PC-9 (cell line): ENCODE results near the gene SAG. TPM values are rescaled to one million over a fixed set of nuclear protein-coding genes. Genes with fewer than 3 reads are reported as not detected.
A peak's percentile ranks its signal among the peaks of the same experiment; 100 is the strongest.

Experiments
- Bru-seq: library from RNA; stranded (reverse); fragments of 400-500 nt; gene quantifications from one replicate; lab custom pipeline; 2021; lab: Mats Ljungman, UMichigan
- BruChase-seq, 2 experiments: library from RNA; stranded (reverse); fragments of 400-500 nt; gene quantifications; one replicate each; lab custom pipeline; 2021; lab: Mats Ljungman, UMichigan
- BruUV-seq: library from RNA; stranded (reverse); fragments of 400-500 nt; replicated peaks from 2 replicates; lab custom pipeline; 2021; lab: Mats Ljungman, UMichigan
- CTCF ChIA-PET: fragments of 300-600 bp; sonication (Branson Sonifier 250); formaldehyde crosslinking; loops from one replicate; lab custom pipeline; 2022; ENCODE audit warnings: antibody characterized with exemption; lab: Charles Lee
- POLR2A ChIA-PET: fragments of 300-600 bp; sonication (Branson Sonifier 250); formaldehyde crosslinking; loops from one replicate; lab custom pipeline; 2022; ENCODE audit warnings: antibody characterized with exemption; ENCODE audit not compliant: unreplicated experiment; lab: Charles Lee
- DNase-seq, 2 experiments: peaks; one replicate each; pipeline versions ENCODE4 v3.0.0 to v3.0.0-alpha.2; 2015 to 2022; ENCODE audit warnings: mixed read lengths in 1 of 2
- H2AFZ ChIP-seq: fragments of 200-600 bp; sonication (generic); 2 replicates; pipeline ENCODE4 v1.8.1; 2017; ENCODE audit warnings: antibody characterized with exemption
- H3F3A ChIP-seq: fragments of 200-600 bp; sonication (generic); 2 replicates; pipeline ENCODE4 v1.8.1; 2017; ENCODE audit warnings: antibody characterized with exemption, mild to moderate bottlenecking, low read depth; ENCODE audit not compliant: insufficient read depth
- H3K27ac ChIP-seq: fragments of 200-600 bp; sonication (generic); 2 replicates; pipeline ENCODE4 v1.6.1; 2016; ENCODE audit warnings: mixed run types
- H3K27me3 ChIP-seq: fragments of 200-600 bp; sonication (generic); 2 replicates; pipeline ENCODE4 v1.6.1; 2016; ENCODE audit warnings: low read depth, mixed run types; ENCODE audit not compliant: insufficient read depth
- H3K36me3 ChIP-seq: fragments of 200-600 bp; sonication (generic); 2 replicates; pipeline ENCODE4 v1.6.1; 2016; ENCODE audit warnings: low read depth, mixed run types
- H3K4me1 ChIP-seq: fragments of 200-600 bp; sonication (generic); replicated peaks from 2 replicates; pipeline ENCODE4 v1.6.1; 2016; ENCODE audit warnings: mixed run types; ENCODE audit not compliant: insufficient read depth
- H3K4me2 ChIP-seq: fragments of 200-600 bp; sonication (generic); 2 replicates; pipeline ENCODE4 v1.6.1; 2017; ENCODE audit warnings: mixed run types
- H3K4me3 ChIP-seq: fragments of 200-600 bp; sonication (generic); 2 replicates; pipeline ENCODE4 v1.6.1; 2016; ENCODE audit warnings: mixed run types
- H3K79me2 ChIP-seq: fragments of 200-600 bp; sonication (generic); 2 replicates; pipeline ENCODE4 v1.6.1; 2017; ENCODE audit warnings: low read depth, mixed run types
- H3K9me2 ChIP-seq: fragments of 200-600 bp; sonication (generic); 2 replicates; pipeline ENCODE4 v1.8.1; 2017; ENCODE audit warnings: mild to moderate bottlenecking; ENCODE audit not compliant: insufficient read depth
- H3K9me3 ChIP-seq: fragments of 200-600 bp; sonication (generic); 2 replicates; pipeline ENCODE4 v1.8.1; 2016; ENCODE audit warnings: low read depth; ENCODE audit not compliant: insufficient read depth
- H4K20me1 ChIP-seq: fragments of 200-600 bp; sonication (generic); 2 replicates; pipeline ENCODE4 v1.8.1; 2017; ENCODE audit not compliant: insufficient read depth
- CTCF ChIP-seq: fragments of 200-600 bp; sonication (generic); conservative IDR thresholded peaks from 2 replicates; pipeline ENCODE4 v1.6.1; 2017; ENCODE audit warnings: mixed run types, antibody characterized with exemption, mild to moderate bottlenecking, moderate library complexity
- EZH2 ChIP-seq: fragments of 200-600 bp; sonication (generic); IDR thresholded peaks from 2 replicates; pipeline ENCODE4 v1.8.0; 2017; ENCODE audit warnings: antibody characterized with exemption, low read depth
- intact Hi-C: fragments of 100-400 bp; cut with micrococcal nuclease; formaldehyde crosslinking; loops from one replicate; pipeline ENCODE4 v1.10.0; 2022; ENCODE audit not compliant: unreplicated experiment
- long read RNA-seq: library from polyadenylated mRNA; stranded (forward); transcript quantifications from one replicate; pipeline ENCODE4 v2.0.0, GENCODE V29; 2022
- total RNA-seq: library from RNA; stranded (reverse); gene quantifications from 2 replicates; pipeline ENCODE4 v1.2.3, GENCODE V29; 2021

Gene SAG
- total RNA-seq (not detected in 2 replicates), Bru-seq, nascent RNA (percentile 4 among the genes with signal in this experiment), BruChase-seq, experiment 1, labeled RNA remaining after a 2-hour chase (percentile 14 among the genes with signal in this experiment), BruChase-seq, experiment 2, labeled RNA remaining after a 6-hour chase (percentile 3 among the genes with signal in this experiment)
- long read RNA-seq, result 0 reads

- no peak within 1 kb of the TSS for H3K27ac ChIP-seq
- no peaks in the 10 kb centered on the region for H3K79me2 ChIP-seq
- no peak within 1 kb of the TSS for H3K4me2 ChIP-seq
- no peaks in the 10 kb centered on the region for H3K9me2 ChIP-seq
- H3K4me1 ChIP-seq, result no peaks in the 10 kb centered on the region
- H3F3A ChIP-seq, result no peaks in the 10 kb centered on the region; the same call in 1 of the 2 replicates
- no peaks in the 10 kb centered on the region for H3K9me3 ChIP-seq
- no peak within 1 kb of the TSS for H2AFZ ChIP-seq
- no peaks in the 10 kb centered on the region for H3K27me3 ChIP-seq
- DNase-seq, result no peak
- H3K4me3 ChIP-seq, result no peak within 1 kb of the TSS
- POLR2A ChIA-PET, result no interaction called here
- no peaks in the 10 kb centered on the region for H4K20me1 ChIP-seq
- CTCF ChIA-PET, result no interaction called here
- no peak for TF ChIP-seq EZH2
- no peak for TF ChIP-seq CTCF
- H3K36me3 ChIP-seq, result no peaks in the 10 kb centered on the region
- intact Hi-C loops, result no loop called here
- no TSS peak for BruUV-seq
These were observed at the start of gene SAG for GRCh38 chr2:233307565-233307964. Gene SAG, plus strand, starts transcription at chr2:233307816. Its CDS starts 1,374 bp downstream, at chr2:233309190.

- intact Hi-C loops, result no loop called here
These were observed 49.4 kb upstream of the SAG start for GRCh38 chr2:233258211-233258610.

GRCh38 chr2:233259730-233260129, 47.9 kb upstream of the SAG start:
- no peak for DNase-seq
- peaks cover 76% of the 10 kb centered on the region for H3K36me3 ChIP-seq
- BruUV-seq, result no TSS peak
- H4K20me1 ChIP-seq, result peaks cover 66% of the 10 kb centered on the region
- H3K27ac ChIP-seq, result no peak overlapping the region
- TF ChIP-seq EZH2, result no peak
- TF ChIP-seq CTCF, result no peak
- no peak overlapping the region for H2AFZ ChIP-seq
- peaks cover 86% of the 10 kb centered on the region for H3K79me2 ChIP-seq
- intact Hi-C loops, result no loop called here
- H3K4me2 ChIP-seq, result no peak overlapping the region
- H3K9me3 ChIP-seq, result no peaks in the 10 kb centered on the region
- 0 out of 2 replicates have a peak, but pooled peaks cover 5% of the 10 kb centered on the region for H3K4me1 ChIP-seq
- H3K27me3 ChIP-seq, result no peaks in the 10 kb centered on the region
- no peak overlapping the region for H3K4me3 ChIP-seq
- ChIA-PET POLR2A (no interaction called here), CTCF (no interaction called here)
- 0 out of 2 replicates have a peak, but pooled peaks cover 7% of the 10 kb centered on the region for H3F3A ChIP-seq
- H3K9me2 ChIP-seq, result no peaks in the 10 kb centered on the region

More at GRCh38 chr2:233258211-233258610, 49.4 kb upstream of the SAG start:
- TF ChIP-seq CTCF, result no peak
- no peak for TF ChIP-seq EZH2
- Histone ChIP-seq H3K9me3 (no peaks in the 10 kb centered on the region), H4K20me1 (peaks cover 71% of the 10 kb centered on the region), H3K36me3 (peaks cover 72% of the 10 kb centered on the region), H2AFZ (no peak overlapping the region), H3K79me2 (peaks cover 96% of the 10 kb centered on the region), H3F3A (peaks cover 7% of the 10 kb centered on the region), H3K27me3 (no peaks in the 10 kb centered on the region), H3K9me2 (no peaks in the 10 kb centered on the region), H3K4me3 (no peak overlapping the region), H3K27ac (no peak overlapping the region), H3K4me2 (no peak overlapping the region), H3K4me1 (peaks cover 20% of the 10 kb centered on the region)
- POLR2A ChIA-PET, result no interaction called here
- CTCF ChIA-PET, result no interaction called here
- DNase-seq, result no peak
- BruUV-seq, result no TSS peak
